Gastrocnemius medialis (tissue), 4 donors: Measurements from ENCODE around the gene SPSB2. TPM values are rescaled to one million over a fixed set of nuclear protein-coding genes. Genes with fewer than 3 reads are reported as not detected.
"Not testable (repeated sequence)": the region's sequence is repeated elsewhere in the genome, so short reads cannot be mapped to it uniquely, and the experiment has no call there.

ENCODE experiments used
- ATAC-seq, 2 donors: fragments of 150-250 bp; one replicate each; pipeline ENCODE4 v1.9.1; 2016
- DNase-seq, 2 donors: peaks; one replicate each; pipeline ENCODE4 v3.0.0-alpha.2; 2019
- H3K27ac ChIP-seq, 4 donors: fragments of 200-600 bp; sonication (generic); 1 replicate in 1 of 4; 2 replicates in 3 of 4; pipeline ENCODE4 v1.5.1; 2016 to 2018; ENCODE audit warnings: mild to moderate bottlenecking in 2 of 4, moderate library complexity in 1 of 4
- H3K27me3 ChIP-seq, 3 donors: fragments of 200-600 bp; sonication (generic) in 2 of 3; 1 replicate in 1 of 3; 2 replicates in 2 of 3; pipeline versions ENCODE4 v1.5.1 to v1.6.0; 2016 to 2019; ENCODE audit warnings: mild to moderate bottlenecking in 1 of 3, moderate library complexity in 1 of 3
- H3K36me3 ChIP-seq, 2 donors: fragments of 200-600 bp; sonication (generic) in 1 of 2; one replicate each; pipeline ENCODE4 v1.5.1; 2017 to 2018
- H3K4me1 ChIP-seq, 2 donors: fragments of 200-600 bp; sonication (generic) in 1 of 2; one replicate each; pipeline ENCODE4 v1.5.1; 2016 to 2017; ENCODE audit warnings: mild to moderate bottlenecking in 2 of 2
- H3K4me3 ChIP-seq, 4 donors: fragments of 200-600 bp; sonication (generic) in 3 of 4; 1 replicate in 1 of 4; 2 replicates in 3 of 4; pipeline ENCODE4 v1.5.1; 2016 to 2019; ENCODE audit warnings: mild to moderate bottlenecking in 2 of 4
- H3K9me3 ChIP-seq, 3 donors: fragments of 200-600 bp; sonication (generic) in 2 of 3; 1 replicate in 1 of 3; 2 replicates in 2 of 3; pipeline ENCODE4 v1.5.1; 2016 to 2019
- CTCF ChIP-seq, 5 experiments: fragments of 450-650 bp in 3 of 5; fragments of 200-600 bp in 2 of 5; sonication (generic) in 2 of 5; IDR thresholded peaks in 4 of 5; conservative IDR thresholded peaks in 1 of 5; 1 replicate in 4 of 5; 2 replicates in 1 of 5; pipeline ENCODE4 v1.5.1; 2016 to 2019; ENCODE audit warnings: antibody characterized with exemption in 5 of 5, mild to moderate bottlenecking in 3 of 5, moderate library complexity in 3 of 5
- POLR2A ChIP-seq, 2 donors: fragments of 450-650 bp; IDR thresholded peaks; one replicate each; pipeline ENCODE4 v1.6.1; 2017; ENCODE audit warnings: antibody characterized with exemption in 2 of 2, mild to moderate bottlenecking in 2 of 2, moderate library complexity in 2 of 2
- in situ Hi-C, 4 donors: fragments of 200-750 bp; cut with MboI; loops; one replicate each; pipeline versions ENCODE4 v1.15.0 to v1.8.0; 2017; ENCODE audit warnings: low sequenced_read_pairs in 4 of 4
- intact Hi-C: fragments of 100-400 bp; cut with DNase I; formaldehyde crosslinking; loops from one replicate; pipeline ENCODE4 v1.15.1; 2023; ENCODE audit warnings: low total_unique reads
- total RNA-seq, 4 donors: library from RNA; depleted of rRNA; stranded (reverse); fragments of >200 nt; gene quantifications; one replicate each; pipeline versions ENCODE4 v1.1.0 to v1.2.3, GENCODE V29; 2016

The SPSB2 gene
- total RNA-seq, 4 donors from 2014 or later: 4.6 to 10.0 (median 5.0) TPM

- H3K36me3 ChIP-seq: peaks cover 0 to 4% of the 10 kb centered on the region in 2 donors
- H3K27ac ChIP-seq: no peak overlapping the region
- intact Hi-C loops (no loop called here), in situ Hi-C loops (no loop called here)
- H3K9me3 ChIP-seq: no peaks in the 10 kb centered on the region
- no peak overlapping the region for H3K4me3 ChIP-seq
- no peak for ATAC-seq
- H3K27me3 ChIP-seq: no peaks in the 10 kb centered on the region
- no peak for DNase-seq
- TF ChIP-seq POLR2A (IDR thresholded peaks at IDR 0.05) (no peak), CTCF (IDR thresholded peaks at IDR 0.05 in 4 of 5, conservative IDR thresholded peaks at IDR 0.05 in 1 of 5) (no peak)
- peaks cover 10% of the 10 kb centered on the region in 2 donors for H3K4me1 ChIP-seq
These were observed 14.4 kb upstream of the SPSB2 start for GRCh38 chr12:6887460-6887859.

GRCh38 chr12:6886206-6886999, 13.3 kb upstream of the SPSB2 start:
- H3K4me1 ChIP-seq, H3K27me3 ChIP-seq, intact Hi-C loops, H3K9me3 ChIP-seq, in situ Hi-C loops, H3K36me3 ChIP-seq, H3K4me3 ChIP-seq, ATAC-seq, DNase-seq, H3K27ac ChIP-seq: not testable (repeated sequence)

- TF ChIP-seq POLR2A (IDR thresholded peaks at IDR 0.05): no peak
- no peak for TF ChIP-seq CTCF (IDR thresholded peaks at IDR 0.05 in 4 of 5, conservative IDR thresholded peaks at IDR 0.05 in 1 of 5)
- in situ Hi-C loops (no loop called here), intact Hi-C loops (no loop called here)
- DNase-seq: no peak
- no peak for ATAC-seq
- Histone ChIP-seq H3K4me3 (no peak overlapping the region), H3K9me3 (no peaks in the 10 kb centered on the region), H3K27me3 (no peaks in the 10 kb centered on the region), H3K36me3 (peaks cover 0 to 4% of the 10 kb centered on the region in 2 donors), H3K27ac (no peak overlapping the region), H3K4me1 (no peaks in the 10 kb centered on the region)
These were observed 11.4 kb upstream of the SPSB2 start for GRCh38 chr12:6884539-6884938.

DNA sequence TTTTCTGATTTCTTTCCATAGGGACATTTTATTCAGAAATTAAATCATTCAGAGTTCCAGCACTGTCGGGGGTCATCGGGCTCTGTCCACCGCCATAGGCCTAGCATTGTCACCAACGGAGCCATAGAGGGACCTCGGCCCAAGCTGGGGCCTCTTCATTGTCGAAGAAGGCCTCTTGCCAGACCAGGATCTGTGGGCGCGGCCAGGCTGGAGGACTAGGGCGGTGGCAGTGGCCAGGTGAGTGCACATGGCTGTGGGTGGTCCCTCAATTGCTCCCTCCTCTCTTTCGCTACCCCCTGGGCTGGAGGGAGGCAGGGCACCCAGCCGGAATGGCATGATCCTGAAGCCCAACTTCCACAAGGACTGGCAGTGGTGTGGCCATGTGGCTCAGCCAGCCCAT, 10.6 kb upstream of the SPSB2 start:
- Histone ChIP-seq H3K9me3 (no peaks in the 10 kb centered on the region), H3K36me3 (peaks cover 0 to 4% of the 10 kb centered on the region in 2 donors), H3K4me3 (no peak overlapping the region), H3K27me3 (no peaks in the 10 kb centered on the region), H3K27ac (no peak overlapping the region), H3K4me1 (no peaks in the 10 kb centered on the region)
- no peak for ATAC-seq
- intact Hi-C loops: no loop called here
- no peak for TF ChIP-seq CTCF (IDR thresholded peaks at IDR 0.05 in 4 of 5, conservative IDR thresholded peaks at IDR 0.05 in 1 of 5)
- no peak for TF ChIP-seq POLR2A (IDR thresholded peaks at IDR 0.05)
- DNase-seq: no peak
- in situ Hi-C loops: no loop called here

DNA sequence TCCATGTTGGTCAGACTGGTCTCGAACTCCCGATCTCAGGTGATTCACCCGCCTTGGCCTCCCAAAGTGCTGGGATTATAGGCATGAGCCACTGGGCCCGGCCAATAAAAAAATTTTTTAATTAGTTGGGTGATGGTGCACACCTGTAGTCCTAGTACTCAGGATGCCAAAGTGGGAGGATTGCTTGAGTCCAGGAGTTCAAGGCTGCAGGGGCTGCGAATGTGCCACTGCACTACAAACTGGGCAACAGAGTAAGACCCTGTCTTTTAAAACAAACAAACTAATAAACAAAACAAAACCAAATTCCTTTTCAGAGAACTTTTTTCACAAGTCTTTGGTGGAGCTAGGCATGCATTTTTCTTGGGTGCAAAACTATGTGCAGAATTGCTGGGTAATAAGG, 10.1 kb upstream of the SPSB2 start:
- Histone ChIP-seq H3K27ac (no peak overlapping the region), H3K4me3 (no peak overlapping the region), H3K27me3 (no peaks in the 10 kb centered on the region), H3K4me1 (no peaks in the 10 kb centered on the region), H3K36me3 (peaks cover 0 to 4% of the 10 kb centered on the region in 2 donors), H3K9me3 (no peaks in the 10 kb centered on the region)
- intact Hi-C loops (no loop called here), in situ Hi-C loops (no loop called here)
- no peak for DNase-seq
- no peak for ATAC-seq
- TF ChIP-seq POLR2A (IDR thresholded peaks at IDR 0.05) (no peak), CTCF (IDR thresholded peaks at IDR 0.05 in 4 of 5, conservative IDR thresholded peaks at IDR 0.05 in 1 of 5) (no peak)

DNA sequence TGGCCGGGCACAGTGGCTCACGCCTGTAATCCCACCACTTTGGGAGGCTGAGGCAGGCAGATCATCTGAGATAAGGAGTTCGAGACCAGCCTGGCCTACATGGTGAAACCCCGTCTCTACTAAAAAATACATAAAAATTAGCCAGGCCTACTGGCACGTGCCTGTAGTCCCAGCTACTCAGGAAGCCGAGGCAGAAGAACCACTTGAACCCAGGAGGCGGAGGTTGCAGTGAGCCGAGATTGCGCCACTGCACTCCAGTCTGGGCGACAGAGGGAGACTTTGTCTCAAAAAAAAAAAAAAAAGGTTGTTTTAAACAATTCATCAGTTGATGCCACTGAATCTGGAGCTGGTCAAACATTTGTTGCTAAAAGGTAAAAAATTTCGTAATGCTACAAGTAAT, 6.7 kb upstream of the SPSB2 start:
- intact Hi-C loops, H3K27ac ChIP-seq, H3K36me3 ChIP-seq, ATAC-seq, in situ Hi-C loops, H3K27me3 ChIP-seq, H3K4me1 ChIP-seq, H3K9me3 ChIP-seq, H3K4me3 ChIP-seq, DNase-seq: not testable (repeated sequence)

DNA sequence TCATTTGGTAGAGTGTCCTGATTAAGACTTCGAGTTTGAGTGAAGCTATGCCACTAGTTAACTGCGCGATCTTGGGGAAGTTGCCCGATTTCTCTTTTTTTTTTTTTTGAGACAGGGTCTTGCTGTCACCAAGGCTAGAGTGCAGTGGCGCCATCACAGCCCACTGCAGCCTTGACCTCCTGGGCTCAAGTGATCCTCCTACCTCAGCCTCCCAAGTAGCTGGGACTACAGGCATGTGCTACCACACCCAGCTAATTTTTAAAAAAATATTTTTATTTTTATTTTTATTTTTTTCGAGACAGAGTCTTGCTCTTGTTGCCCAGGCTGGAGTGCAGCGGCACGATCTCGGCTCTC, 889 bp upstream of the SPSB2 start:
- Histone ChIP-seq H3K4me1 (peaks cover 23% of the 10 kb centered on the region in 2 donors), H3K4me3 (peak overlapping the region; percentile 84 to 96 (median 90)), H3K27ac (peak overlapping the region; percentile 21 to 100 (median 90)), H3K36me3 (peaks cover 0 to 27% of the 10 kb centered on the region in 2 donors)
- in situ Hi-C loops, H3K9me3 ChIP-seq, H3K27me3 ChIP-seq, DNase-seq, ATAC-seq: not testable (repeated sequence)
- intact Hi-C loops: loop anchor here (5.0 kb wide), 1 partner anchor 88 kb away; no protein-coding TSS in a partner anchor
